GM19463 (cell line): Measurements from ENCODE around the gene CENPP.
A peak's percentile ranks its signal among the peaks of the same experiment; 100 is the strongest.
"Not testable (repeated sequence)": the region's sequence is repeated elsewhere in the genome, so short reads cannot be mapped to it uniquely, and the experiment has no call there.

ENCODE experiments used
- ATAC-seq: cut with Tn5 transposase; IDR thresholded peaks from one replicate; pipeline ENCODE4 v1.9.1; 2021; ENCODE audit warnings: mild to moderate bottlenecking, moderate library complexity; ENCODE audit not compliant: unreplicated experiment

The CENPP gene

GRCh38 chr9:92377876-92378275 lies 52.1 kb downstream of the CENPP start:
- no peak for ATAC-seq

DNA sequence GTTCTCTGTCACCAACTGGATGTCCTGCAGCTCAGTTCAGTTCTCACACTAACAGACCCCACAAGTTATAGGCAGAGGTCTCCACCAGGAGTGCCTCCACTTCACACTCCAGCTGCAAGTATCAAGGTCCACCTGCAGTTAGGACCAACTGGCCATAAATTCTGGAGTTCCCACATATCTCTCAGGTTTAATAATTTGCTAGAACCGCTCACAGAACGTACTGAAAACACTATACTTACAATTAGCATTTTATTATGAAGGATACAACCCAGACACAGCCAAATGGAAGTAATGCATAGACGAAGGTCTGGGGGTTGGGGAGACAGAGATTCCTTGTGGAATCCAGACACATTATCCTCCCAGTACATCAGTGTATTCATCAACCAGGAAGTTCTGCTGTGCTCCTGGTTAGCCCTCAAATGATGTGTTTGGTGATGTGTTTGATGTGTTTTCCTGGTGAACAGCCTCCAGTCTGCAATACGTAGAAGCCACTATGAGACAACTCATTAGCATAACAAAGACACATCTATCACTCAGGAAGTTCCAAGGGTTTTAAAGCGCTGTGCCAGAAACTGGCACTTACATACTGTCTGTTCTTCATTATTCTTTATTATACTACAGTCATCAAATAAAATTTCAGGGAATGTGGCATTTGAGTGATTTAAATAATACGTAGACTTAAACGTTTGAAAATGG lies 53.3 kb downstream of the CENPP start:
- ATAC-seq: no peak

DNA sequence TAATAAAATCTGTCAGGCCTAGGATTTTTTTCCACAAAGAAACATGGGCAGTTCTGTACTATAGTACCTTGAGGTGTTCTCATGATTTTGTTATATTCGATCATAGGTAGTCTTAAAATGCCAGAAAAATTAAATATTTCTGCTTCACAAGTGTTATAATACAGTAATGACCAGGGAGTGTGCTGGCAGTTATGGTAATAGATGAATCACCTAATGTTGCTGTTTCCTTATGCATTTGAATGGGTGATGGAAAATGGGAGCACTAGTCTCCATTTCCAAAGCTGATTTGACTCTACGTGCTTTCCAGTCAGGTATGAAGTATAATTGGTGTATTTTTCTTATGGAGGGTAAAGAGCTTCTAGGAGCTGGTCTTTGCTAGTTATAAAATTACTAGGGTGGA lies 54.9 kb downstream of the CENPP start:
- ATAC-seq: no peak

- no peak for ATAC-seq
Observed at GRCh38 chr9:92381775-92382174, 56.0 kb downstream of the CENPP start.

GRCh38 chr9:92384375-92384774 lies 58.6 kb downstream of the CENPP start:
- no peak for ATAC-seq

- no peak for ATAC-seq
Observed at GRCh38 chr9:92385001-92385400, 59.2 kb downstream of the CENPP start.

- no peak for ATAC-seq
Observed at GRCh38 chr9:92385477-92385876, 59.7 kb downstream of the CENPP start.

DNA sequence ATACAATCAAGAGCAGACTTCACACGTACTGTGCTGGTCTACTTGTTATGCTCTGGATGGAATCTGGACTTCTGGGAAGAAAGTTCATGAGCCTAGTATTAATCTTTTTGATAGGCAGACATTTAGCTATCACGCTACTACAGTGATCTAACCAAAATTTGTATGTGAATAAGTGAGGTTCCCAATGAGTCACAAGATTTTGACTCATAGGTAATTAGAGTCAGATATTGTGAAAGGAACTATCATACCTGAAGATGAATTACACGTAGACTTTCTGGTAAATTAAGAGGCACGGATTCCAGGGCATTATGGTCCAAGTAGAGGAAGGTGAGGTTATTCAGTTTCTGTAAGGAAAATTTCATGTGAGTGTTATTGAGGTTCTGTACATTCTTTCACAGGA lies 60.2 kb downstream of the CENPP start:
- ATAC-seq: no peak

GRCh38 chr9:92392690-92393089 lies 66.9 kb downstream of the CENPP start:
- ATAC-seq: no peak

DNA sequence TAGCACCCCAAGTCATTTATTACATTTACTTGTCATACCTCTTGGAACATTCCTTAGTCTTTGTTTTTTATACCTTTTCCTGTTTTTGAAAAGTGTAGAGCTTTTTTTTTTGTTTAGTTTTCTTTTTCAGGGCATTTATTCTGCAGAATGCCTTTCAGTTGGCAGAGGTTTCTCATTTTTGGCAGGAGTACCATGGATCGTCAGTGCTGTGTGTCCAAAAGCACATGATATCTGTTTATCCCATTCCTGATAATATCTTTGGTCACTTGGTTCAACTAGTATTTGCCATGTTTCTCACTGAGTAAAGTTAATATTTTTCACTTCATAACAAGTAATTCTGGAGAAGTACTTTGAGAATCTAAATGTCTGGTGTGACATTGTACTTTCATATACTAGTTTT lies 67.9 kb downstream of the CENPP start:
- ATAC-seq: no peak

DNA sequence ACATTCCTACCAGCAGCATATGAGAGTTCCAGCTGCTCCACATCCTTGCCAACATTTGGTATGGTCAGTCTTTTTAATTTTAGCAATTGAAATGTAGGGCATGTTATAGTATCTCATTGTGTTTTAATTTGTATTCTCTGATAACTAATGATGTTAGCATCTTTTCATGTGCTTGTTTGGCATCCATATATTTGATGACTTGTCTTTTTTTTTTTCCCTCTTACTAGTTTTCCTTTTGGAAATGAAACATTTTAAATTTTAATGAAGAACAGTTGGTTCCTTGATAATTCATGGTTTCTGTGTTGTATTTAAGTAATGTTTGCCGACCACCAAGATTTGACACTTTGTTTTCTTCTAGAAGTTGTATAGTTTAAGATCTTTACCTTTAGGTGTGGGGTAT lies 69.9 kb downstream of the CENPP start:
- ATAC-seq: no peak

DNA sequence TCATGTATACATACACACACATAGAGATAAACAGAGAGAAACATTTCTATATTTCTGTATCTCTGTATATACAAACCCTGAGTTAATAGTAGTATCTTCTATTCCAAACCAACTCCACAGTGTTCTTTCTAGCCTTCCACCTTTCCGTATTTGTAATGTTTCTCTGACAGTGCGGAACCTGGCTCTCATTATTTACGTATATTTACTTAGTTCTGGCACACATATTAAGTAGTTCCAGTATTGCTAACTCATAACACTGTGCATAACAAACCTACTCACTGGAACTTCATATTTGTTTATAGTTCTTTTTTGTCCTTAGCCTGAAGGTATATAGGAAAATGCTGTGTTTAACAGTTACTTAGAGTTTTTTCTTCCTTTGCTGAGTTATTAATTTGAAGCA lies 72.1 kb downstream of the CENPP start:
- no peak for ATAC-seq

GRCh38 chr9:92402360-92402759 lies 76.6 kb downstream of the CENPP start:
- ATAC-seq: no peak

- no peak for ATAC-seq
Observed at GRCh38 chr9:92402826-92403745, 77.3 kb downstream of the CENPP start.

- ATAC-seq: no peak
Observed at GRCh38 chr9:92404042-92404836, 78.5 kb downstream of the CENPP start, which contains the start of gene OGN. TSS of gene OGN (minus strand) at chr9:92404578. CDS start at chr9:92403407, 1,171 bp downstream.

DNA sequence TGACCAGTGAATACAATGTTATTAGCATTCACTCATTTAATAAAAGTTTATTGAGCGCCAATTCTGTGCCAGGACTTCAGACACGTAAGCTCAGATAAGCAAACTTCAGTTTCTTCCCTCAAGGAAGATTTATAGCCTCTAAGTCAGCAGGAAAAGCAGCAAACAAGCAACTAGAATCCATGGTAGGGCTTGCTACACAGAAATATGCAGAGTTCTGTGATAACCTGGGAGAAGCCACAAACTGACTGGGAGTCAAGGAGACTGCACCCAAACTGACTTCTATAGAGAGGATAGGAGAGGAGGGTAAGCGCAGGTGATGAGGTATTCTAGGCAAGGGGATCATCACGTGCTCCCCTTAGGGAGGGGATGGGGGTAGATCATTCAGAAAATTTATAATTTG lies 80.1 kb downstream of the CENPP start:
- no peak for ATAC-seq

DNA sequence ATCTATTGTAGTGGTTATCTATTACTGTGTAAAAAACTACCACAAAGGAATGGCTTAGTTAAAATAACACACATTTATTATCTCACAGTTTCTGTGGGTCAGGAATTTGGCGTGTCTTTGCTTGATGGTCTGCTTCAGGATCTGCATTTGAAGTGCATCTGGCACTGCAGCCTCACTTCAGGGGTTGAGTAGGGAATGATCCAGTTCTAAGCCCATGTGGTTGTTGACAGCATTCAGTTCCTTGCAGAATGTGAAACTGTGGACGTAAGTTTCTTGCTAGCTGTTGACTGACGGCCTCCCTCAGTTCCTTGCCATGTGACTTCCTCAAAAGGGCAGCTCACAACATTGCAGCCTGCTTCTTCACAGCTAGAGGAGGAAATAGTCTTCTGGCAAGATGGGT lies 80.7 kb downstream of the CENPP start:
- ATAC-seq: peak; percentile 69

DNA sequence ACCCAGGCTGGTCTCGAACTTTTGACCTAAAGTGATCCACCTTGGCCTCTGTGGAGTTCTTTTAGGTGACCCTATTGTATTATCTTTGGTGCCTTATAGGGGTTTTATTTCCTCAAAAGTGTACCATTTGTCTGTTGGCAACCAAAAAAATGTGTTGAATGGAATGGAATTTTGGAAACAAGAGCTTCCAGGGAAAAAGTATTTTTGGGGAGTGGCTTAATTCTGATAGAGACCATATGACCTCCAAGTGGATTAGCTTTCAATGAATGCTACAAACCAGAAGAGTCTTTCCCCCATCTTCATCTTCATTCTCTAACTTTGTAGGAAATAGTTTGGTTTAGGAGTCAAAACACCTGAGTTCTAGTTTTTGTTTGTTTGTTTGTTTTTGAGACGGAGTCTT lies 82.1 kb downstream of the CENPP start:
- no peak for ATAC-seq

DNA sequence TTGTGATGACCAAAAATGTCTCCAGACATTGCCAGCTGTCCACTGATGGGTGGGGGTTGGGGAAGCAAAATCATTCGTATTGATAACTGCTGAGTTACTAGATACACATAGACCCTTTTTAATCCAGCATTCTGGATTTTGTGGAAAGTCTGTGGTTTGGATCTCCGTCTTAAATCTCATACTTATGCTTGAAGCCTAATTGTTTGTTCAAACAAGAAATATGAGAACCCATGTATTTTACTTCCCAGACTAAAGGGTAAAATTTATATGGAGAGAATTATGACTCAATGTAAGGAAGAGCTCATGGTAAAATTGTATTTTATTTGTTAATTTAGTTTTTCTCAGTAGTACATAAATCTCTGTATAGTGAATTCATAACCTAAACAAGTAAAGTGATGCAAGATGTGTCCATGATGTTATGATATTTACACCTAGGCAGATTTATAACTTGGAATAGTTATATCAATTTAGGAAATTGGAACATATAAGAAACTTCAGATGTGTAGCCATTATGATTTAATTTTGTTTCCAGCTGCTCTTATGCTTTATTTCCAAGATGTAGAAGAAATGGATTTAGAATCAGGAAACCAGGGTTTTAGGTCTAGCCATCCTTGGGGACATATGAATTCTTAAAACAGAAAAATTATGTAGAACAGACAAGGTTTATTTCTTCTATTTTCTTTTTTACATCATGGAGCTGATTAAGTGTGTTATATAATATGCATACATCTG lies 83.2 kb downstream of the CENPP start:
- ATAC-seq: no peak

DNA sequence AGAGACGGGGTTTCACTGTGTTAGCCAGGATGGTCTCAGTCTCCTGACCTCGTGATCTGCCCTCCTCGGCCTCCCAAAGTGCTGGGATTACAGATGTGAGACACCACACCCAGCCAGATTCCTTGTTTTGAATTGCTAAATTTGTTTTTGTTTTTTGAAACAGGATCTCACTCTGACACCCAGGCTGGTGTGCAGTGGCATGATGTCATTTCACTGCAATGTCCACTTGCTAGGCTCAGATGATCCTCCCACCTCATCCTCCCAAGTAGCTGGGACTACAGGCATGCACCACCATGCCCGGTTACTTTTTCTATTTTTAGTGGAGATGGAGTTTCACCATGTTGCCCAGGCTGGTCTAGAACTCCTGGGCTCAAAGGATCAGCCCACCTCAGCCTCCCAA lies 85.4 kb downstream of the CENPP start:
- ATAC-seq: not testable (repeated sequence)

- ATAC-seq: no peak
Observed at GRCh38 chr9:92414566-92414965, 88.8 kb downstream of the CENPP start.
